ENCODE results near the gene SPATA33.

SPATA33 gene

DNA sequence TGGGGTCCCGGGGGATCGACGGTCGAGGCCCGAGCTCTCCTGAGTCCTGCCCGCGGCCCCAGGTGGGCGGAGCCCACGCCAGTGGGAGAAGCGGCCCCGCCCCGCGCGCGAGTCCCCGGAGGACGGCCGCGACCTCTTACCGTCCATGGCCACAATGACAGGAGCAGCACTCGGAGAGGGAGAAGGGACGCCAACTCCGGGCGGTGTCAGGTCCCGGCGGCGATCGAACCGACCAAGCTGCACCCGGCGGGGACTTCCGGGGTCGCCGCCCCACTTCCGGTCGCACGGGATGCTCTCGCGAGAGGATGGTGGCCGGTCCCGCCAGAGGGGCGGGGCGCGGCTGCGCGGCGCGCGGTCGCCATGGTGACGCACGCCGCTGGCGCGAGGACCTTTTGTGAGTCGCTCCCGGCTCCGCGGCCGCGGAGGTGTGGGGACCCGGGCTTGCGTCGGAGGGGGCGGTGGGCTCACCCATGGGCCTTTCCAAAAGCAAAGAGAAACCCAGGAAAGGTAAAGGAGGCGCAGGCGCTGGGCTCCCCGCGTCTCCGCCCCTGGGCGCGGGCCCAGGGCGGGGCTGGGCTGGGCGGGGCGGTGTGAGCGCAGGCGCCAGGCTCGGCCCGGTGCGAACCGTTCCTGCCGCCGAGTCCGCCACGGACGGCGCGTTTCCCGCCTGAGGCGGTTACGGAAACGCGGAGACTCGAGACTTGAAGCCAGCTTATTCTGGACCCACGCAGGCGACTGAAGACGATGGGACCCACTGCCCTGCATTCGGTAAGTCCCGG lies at the start of gene SPATA33, which contains the start of gene CHMP1A:
TSS of gene SPATA33 (plus strand) at position 395 of the 779 bp plus-strand sequence. CDS start at position 471, 76 bp downstream.
TSS of gene CHMP1A (minus strand) at position 267 of the 779 bp plus-strand sequence. CDS start at position 147, 120 bp downstream.
- no peak for FAIRE-seq

DNA sequence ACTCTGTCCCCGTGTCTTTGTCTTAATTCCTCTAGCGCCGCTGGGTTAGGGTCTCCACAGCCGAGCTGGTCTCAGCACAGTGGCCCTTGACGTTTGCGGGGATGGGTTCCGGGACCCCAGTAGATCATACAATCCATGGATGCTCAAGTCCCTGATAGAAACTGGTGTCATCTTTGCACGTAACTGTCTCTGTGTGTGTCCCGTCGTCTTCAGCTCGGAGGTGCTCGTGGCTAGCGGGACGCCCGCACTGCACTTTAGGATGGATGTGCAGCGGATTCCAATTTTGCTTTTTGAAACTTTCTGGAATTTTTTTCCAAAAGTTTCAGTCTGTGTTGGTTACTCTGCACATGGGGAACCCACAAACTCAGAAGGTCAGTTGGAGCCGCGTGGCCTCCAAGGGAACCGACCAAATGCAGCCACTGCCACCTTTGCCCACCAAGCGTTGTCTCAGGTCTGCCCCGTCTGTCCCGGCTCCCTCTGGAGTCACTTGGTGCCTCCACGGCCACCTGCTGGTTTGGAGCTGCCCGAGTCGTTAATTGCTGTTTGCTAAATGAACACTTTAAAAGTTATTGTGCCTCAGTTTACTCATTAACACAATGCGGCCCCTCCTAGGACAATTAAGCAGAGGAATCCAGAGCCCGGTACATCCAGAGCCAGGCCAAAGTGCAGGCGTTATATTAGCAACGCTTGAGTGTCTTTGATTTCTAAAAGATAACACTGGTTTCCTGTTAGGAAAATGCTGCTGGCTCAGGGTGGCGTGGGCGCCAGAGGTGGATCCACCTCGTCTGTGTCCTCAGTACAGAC lies 49.5 kb upstream of the SPATA33 start:
- FAIRE-seq, result no peak

DNA sequence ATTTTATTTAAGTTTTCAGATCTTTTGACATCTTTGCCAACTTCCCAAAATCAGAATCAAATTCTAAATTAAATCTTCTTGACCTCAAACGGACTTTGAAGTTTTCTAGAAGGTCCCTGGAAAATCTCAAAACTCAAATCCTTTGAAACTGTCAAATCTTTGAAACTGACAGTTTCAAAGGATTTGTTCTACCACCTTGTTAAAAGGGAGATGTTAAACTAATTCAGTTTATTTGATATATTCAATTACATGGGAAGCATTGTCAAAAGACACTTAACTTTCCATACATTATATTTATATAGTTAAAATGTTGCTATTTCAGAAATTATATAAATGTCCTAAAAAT lies 47.6 kb upstream of the SPATA33 start:
- FAIRE-seq, result no peak

DNA sequence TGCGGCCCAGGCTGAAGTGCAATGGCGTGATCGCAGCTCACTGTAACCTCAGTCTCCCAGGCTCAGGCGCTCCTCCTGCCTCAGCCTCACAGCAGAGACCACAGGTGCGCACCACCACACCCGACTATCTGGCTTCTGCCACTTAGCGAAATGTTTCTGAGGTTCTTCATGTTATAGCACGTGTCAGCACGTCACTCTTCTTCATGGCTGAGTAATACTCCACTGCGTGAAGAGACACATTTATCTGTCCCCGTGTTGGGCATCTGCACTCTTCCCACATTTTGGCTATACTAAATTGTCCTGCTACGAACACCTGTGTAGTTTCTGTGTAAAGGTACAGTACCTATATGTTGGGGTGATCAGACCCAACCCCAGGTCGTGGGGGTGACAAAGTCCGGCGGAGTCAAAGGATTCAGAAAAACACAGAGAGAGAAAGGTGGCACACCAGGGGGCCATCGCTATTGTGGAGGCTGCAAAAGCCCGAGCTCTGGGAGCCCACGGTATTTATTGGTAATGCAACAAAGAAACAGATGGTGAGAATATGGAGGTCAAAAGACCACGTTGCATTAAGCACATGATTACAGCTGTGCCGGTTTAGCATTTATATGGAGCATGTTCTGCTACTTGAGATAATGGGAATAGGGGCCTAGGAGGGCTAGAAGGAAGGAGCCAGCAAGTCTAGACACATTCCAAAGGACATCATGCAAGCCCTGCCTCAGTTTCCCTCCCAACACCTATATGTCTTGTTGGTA lies 45.0 kb upstream of the SPATA33 start:
- no peak for FAIRE-seq

DNA sequence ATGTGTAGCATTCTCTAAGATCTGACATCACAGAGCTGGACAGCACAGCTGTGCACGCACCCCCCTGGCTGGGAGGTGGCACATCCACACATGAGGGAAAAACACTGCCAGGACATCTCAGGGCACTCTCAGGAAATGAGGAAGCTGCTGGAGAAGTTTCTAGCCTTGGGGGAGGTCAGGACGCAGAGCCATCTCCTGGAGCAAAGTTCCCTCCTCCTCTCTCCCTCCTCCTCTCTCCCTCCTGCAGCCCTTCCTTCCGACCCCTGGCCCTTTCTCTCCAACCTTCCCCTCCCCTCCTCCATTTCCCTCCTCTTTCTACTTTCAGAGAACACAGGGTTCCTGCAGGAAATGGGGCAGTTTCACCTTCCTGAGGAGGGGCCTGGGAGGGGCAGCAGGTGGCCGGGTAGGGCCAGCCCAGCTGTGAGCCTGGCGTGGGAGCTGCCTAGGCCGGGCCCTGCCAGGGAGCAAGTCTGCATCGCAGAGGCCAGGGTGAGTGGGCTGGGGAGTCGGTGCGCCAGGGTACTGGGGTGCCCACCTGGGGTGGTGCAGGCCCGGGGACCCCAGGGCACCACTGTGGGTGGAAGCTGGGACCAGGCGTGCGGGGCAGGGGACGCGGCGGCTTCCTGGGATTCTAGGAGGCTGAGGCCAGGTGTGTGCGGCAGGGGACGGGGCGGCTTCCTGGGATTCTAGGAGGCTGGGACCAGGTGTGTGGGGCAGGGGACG lies 44.2 kb upstream of the SPATA33 start, which contains the start of gene DPEP1:
TSS of gene DPEP1 (plus strand) at position 412 of the 723 bp plus-strand sequence. CDS start 16,769 bp downstream, outside the sequence.
- no peak for FAIRE-seq

DNA sequence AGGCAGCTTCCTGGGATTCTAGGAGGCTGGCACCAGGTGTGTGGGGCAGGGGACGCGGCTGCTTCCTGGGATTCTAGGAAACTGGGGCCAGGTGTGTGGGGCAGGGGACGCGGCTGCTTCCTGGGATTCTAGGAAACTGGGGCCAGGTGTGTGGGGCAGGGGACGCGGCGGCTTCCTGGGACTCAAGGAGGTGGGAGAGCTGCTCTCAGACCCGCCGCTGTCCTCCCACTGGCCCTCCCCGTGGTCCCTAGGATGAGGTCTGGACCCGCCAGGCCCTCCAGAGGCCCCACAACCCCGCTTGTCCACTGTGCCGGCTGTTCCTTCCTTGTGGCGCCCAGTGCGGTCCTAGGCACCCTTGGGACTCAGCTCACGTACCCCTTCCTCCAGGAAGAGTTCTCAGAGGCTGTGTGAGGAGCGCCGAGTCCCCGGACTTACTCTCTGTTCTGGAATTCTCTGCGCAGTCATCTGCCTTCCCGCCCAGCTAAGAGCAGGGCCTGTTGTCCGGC lies 43.6 kb upstream of the SPATA33 start:
- no peak for FAIRE-seq

DNA sequence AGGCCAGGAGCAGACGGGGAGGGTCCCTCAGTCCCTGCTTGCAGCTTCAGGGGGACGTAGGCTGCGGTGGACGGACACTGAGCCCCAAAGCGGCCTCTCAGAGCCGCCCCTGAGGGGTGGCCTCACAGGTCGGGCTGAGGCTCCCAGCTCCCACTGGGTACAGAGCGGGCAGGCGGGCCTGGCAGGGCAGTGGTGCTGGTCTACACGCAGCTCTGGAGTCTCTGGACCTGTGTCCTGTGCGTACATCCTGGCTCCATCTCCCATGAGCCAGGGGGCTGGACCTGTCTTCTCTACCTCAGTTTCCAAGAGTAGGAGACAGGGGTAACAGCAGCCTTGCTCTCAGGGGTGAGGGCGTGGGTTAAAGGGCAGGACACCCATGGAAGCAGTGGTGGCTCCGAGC lies 42.5 kb upstream of the SPATA33 start:
- no peak for FAIRE-seq

DNA sequence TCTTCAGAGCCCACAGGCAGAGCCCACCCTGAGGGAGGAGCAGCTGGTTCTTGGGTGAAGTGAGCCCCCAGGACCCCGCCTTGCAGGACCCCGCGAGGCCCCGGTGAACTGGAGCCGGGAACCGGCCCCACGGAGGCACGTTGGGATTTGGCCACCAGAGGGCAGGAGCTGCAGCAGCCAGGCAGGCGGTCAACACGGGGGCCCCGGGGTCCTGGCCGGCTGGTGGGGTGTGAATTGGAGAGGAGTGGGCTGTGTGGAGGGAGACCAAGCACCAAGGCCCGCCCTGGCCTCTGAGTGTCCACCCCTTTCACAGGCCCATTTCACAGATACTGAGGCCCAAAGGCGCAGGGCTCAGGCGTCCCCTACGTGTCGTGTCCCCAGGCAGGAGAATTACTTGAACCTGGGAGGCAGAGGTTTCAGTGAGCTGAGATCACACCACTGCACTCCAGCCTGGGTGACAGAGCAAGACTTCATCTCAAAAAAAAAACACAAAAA lies 42.0 kb upstream of the SPATA33 start:
- FAIRE-seq, result no peak

DNA sequence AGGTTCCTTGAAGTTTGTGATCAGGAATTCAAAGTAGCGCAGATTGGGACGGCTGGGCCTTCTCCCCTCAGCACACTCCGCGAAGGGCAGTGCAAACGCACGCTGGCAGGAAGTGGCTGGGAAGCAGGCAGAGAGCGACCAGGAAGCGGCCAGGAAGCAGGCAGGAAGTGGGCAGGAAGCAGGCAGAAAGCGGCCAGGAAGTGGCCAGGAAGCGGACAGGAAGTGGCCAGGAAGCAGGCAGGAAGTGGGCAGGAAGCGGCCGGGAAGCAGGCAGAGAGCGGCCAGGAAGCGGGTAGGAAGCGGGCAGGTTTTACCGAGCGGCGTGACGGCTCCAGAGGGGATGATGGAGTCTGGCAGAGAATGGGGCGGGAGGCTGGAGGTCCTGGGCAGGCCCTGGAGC lies 41.0 kb upstream of the SPATA33 start:
- FAIRE-seq, result no peak

DNA sequence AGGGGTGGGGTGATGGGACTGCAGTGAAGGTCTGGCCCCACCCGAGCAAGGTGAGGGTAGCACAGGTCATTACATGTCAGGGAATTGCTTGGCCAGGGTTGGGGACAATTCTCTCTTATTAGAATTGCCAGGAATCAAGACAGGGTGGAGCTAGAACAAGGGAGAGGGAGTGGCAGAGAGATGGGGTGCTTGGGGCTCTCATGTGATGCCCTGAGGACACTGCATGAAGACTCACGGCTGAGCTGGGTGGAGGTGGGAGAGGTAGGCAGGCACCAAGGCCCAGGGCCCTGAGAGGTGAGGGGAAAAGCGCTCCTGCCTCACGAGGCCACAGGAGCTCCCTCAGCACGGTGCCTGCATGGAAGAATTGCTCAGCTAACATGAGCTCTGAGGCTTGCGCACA lies 40.6 kb upstream of the SPATA33 start:
- no peak for FAIRE-seq

DNA sequence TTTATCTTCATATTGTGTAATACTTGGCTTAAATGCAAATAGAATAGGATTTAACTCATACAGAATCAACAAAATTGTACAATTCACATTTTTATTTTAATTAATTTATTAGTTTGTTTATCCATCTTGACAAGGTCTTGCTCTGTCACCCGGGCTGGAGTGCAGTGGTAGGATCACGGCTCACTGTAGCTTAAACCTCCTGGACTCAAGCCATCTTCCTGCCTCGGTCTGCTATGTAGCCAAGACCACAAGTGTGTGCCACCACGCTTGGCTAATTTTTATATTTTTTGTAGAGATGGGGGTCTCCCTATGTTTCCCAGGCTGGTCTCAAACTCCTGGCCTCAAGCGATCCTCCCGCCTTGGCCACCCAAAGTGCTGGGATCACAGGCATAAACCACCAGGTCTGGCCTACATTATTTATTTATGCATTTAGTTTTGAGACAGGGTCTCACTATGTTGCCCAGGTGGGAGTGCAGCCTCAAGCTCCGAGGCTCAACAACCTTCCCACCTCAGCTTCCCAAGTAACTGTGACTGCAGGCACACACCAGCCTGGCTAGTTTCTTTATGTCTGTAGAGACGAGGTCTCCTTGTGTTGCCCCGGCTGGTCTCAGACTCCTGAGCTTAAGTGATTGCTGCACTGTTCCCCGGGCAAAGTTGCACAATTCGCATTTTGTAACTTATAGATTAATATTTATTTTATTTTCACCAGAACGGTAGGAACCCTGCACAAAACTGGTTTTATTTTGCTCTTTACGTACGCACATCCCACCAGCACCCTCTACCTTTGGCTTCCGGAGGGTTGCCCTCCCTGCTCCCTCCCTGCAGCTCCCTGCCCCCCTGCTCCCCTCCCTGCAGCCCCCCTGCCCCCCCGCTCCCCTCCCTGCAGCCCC lies 39.3 kb upstream of the SPATA33 start:
- FAIRE-seq, result no peak

DNA sequence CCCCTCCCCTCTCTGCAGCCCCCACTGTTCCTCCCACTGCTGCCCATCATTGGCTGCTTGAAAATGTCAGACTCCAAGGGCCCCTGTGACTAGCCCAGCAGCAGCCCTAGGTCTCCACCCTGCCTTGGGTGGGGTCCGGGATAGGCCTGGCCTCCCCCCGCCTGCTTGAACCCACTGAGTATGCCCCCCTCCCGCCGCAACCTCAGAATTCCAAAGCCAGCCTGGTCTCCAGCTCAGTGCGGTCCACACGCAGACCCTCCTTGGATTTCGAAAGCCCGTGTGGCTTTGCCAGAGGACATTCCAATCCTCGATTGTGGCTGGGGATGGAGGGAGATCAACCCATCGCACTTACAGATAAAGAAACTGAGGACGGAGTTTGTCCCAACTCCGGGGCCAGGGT lies 37.8 kb upstream of the SPATA33 start:
- FAIRE-seq, result no peak

DNA sequence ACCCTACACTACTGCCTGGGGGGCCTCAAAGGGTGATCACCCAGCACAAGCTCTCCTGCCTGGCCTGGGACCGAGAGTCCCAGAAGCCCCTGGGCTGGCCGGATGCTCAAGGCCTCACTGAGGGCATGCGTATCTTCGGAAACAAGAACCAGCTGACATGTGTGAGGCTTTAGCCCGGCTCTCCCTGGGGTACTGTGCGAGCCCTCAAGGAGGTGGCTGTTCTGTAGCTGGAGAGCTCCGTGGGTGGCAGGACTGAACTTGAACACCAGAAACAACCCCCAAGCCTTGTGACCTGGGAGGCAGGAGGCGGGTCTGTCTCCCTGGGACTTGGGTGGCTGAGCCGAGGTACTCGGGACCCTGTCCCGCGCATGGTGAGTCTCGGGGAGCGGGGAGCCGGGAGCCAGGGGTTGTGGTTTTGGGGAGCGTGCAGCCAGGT lies 37.2 kb upstream of the SPATA33 start:
- no peak for FAIRE-seq

DNA sequence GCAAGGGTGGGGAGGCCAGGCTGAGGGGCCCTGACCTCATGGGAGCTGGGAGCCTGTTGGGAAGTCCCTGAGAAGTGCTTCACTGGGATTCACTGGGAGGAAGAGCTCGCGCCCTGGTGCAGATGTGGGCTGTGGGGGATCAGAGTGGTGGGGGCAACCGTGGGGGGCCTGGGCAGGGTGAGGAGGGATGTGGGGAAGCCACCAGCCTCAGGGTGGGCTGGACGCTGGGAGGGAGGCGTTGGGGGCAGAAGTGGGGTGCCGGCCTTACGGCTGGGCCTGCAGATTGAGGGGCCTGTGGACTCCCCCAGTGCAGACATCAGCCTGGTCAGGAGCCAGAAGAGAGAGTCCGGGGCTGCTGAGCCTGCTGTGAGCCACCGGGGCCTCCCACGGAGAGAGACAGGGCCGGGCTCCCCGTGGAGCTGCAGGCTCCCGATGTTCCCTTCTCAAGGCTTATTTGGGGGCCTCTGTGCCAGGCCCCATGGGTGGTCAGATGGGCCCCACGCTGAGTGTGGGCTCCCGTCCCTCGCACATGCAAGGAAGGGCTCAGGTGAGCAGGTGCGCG lies 36.4 kb upstream of the SPATA33 start:
- FAIRE-seq, result no peak

DNA sequence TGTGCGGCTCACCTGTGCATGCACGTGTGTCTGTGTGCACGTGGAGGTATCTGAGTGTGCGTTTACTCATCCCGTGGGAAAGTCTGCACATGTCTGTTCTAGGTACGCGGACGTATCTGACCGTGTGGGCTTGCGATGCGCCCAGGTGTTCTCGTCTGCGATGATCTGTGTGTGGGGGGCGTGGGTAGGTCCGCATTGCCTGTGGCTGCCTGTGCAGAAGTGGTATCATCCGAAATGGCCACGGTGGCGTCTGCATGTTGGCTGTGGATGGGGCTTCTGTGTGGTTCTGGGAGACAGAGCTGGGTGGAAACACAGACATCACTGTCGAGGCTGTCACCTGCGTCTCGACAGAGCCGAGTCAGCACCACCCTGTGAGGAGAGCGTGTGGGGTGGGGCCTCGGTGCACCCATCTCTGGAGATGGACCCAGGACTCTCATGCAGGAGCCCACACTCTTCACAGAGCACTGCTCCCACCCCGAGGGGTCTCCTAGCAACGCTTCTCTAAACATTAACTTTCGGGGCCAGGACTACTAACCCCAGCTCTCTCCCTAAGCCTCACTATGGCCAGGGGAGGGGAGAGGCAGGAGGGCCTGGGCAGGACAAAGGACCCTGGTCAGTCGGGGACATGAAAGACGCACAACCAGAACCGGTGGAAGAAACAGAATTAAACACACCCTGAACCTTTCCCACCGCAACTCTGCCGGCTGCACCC lies 35.8 kb upstream of the SPATA33 start:
- FAIRE-seq, result no peak

DNA sequence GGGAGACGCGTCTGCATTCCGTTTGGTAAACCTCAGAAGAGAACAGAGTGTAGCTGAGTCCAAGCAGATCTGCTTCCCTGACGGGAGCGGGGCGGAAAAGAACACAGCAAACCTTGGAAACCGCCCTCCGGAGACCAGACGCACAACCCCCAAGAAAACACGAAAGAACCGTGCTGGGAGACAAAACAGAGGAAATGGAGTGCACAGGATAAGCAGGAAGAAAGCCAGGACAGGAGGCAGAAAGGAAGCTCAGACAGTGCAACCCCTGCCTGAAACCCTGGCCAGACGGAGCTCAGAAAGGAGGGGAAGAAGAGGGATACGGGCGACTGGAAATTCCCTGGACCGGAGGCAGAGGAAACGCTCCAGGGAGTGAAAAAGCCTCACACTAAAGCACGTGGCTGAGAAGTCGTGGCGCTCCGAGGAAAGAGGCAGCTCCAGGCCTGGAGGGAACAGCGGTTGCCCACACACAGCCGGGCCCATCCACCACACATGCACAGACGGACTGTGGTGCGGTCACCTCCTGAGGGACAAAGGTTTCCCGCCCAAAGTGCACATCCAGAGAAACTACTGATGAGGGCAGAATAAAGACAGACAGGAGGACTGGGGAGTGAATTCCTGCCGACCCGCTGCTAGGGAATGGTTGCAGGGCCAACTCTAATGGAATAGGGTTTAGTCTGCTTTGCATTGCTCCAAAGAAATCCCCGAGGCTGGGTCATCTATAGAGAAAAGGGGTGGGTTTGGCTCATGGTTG lies 34.0 kb upstream of the SPATA33 start:
- no peak for FAIRE-seq

DNA sequence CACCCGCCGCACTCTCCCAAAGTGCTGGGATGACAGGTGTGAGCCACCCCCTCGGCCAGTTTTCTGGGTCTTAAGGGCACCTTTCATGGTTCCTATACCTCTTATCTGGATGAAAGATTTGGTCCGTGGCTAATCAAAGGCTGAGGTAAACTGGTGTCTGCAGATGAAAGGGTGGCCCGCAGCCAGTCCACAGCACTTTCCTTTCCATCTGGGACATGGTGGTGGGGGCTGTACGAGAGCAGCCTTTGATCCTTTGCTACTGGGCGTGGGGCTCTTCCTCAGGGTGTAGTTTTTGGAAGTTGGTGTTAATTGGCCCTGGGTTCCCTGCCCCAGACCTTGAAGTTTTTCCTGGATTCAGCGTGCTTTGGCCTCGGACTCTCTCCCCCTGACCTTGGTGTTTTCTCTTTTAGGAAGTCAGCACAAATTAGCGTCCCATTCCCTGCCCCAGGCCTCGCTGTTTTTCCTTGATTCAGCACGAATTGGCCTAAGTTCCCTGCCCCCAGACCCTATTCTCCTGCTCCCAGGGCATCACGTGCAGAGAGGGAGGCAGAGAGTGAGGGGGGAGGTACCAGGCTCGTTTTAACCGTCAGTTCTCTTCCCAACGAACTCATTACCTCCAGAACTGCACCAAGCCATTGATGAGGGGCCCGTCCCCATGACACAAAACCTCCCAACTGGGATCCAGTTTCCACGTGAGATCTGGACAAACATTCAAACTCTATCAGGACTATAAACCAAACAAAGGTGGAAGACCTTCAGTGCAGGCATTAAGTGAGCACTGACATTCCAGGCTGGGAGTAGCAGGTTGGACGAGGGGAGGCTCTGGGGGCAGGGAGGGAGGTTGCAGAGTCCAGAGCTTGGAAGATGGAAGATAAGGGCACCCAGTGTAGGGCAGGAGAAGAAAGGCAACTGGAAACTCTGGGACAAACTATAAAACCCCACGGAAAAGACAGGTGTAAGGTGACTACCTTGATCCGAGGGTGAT lies 32.6 kb upstream of the SPATA33 start:
- no peak for FAIRE-seq

Data from islet of Langerhans (tissue), 1 donor.